GM23338 (cell line): ENCODE measurements around the gene PAK1IP1. TPM values are rescaled to one million over a fixed set of nuclear protein-coding genes. Genes with fewer than 3 reads are reported as not detected.

Experiments
- ATAC-seq: fragments of 200-7000 bp; cut with Tn5 transposase; 3 replicates; pipeline ENCODE4 v1.9.1; 2020
- DNase-seq: peaks from one replicate; pipeline ENCODE4 v3.0.0-alpha.2; 2015; ENCODE audit warnings: low spot score
- H2AFZ ChIP-seq: fragments of 200-600 bp; sonication (generic); 2 replicates; pipeline ENCODE4 v1.8.0; 2016; ENCODE audit warnings: antibody characterized with exemption, mild to moderate bottlenecking, moderate library complexity
- H3F3A ChIP-seq: fragments of 200-600 bp; sonication (generic); replicated peaks from 2 replicates; pipeline ENCODE4 v1.8.0; 2017; ENCODE audit warnings: antibody characterized with exemption, mixed run types, low read depth
- H3K27ac ChIP-seq: fragments of 200-600 bp; sonication (generic); 2 replicates; pipeline ENCODE4 v1.6.1; 2016; ENCODE audit warnings: low read depth
- H3K27me3 ChIP-seq: fragments of 200-600 bp; sonication (generic); 2 replicates; pipeline ENCODE4 v1.8.0; 2016; ENCODE audit warnings: mild to moderate bottlenecking, mixed run types, moderate library complexity; ENCODE audit not compliant: insufficient read depth
- H3K36me3 ChIP-seq: fragments of 200-600 bp; sonication (generic); 2 replicates; pipeline ENCODE4 v1.8.0; 2016; ENCODE audit warnings: mild to moderate bottlenecking; ENCODE audit not compliant: insufficient read depth
- H3K4me1 ChIP-seq: fragments of 200-600 bp; sonication (generic); 2 replicates; pipeline ENCODE4 v1.8.0; 2016; ENCODE audit warnings: mild to moderate bottlenecking, moderate library complexity; ENCODE audit not compliant: insufficient read depth
- H3K4me2 ChIP-seq: fragments of 200-600 bp; sonication (generic); 2 replicates; pipeline ENCODE4 v1.7.1; 2017; ENCODE audit warnings: mixed run types
- H3K4me3 ChIP-seq: fragments of 200-600 bp; sonication (generic); 2 replicates; pipeline ENCODE4 v1.6.1; 2016; ENCODE audit warnings: mixed run types
- H3K79me2 ChIP-seq: fragments of 200-600 bp; sonication (generic); replicated peaks from 2 replicates; pipeline ENCODE4 v1.8.0; 2017; ENCODE audit warnings: mild to moderate bottlenecking; ENCODE audit not compliant: insufficient read depth
- H3K9me2 ChIP-seq: fragments of 200-600 bp; sonication (generic); 2 replicates; pipeline ENCODE4 v1.8.0; 2017; ENCODE audit not compliant: insufficient read depth
- H4K20me1 ChIP-seq: fragments of 200-600 bp; sonication (generic); replicated peaks from 2 replicates; pipeline ENCODE4 v1.8.0; 2017; ENCODE audit warnings: mild to moderate bottlenecking; ENCODE audit not compliant: insufficient read depth
- H3K27ac Mint-ChIP-seq: 2 replicates; pipeline ENCODE4 v1.8.0; 2020; ENCODE audit warnings: inconsistent platforms, mild to moderate bottlenecking, moderate library complexity, mixed read lengths
- H3K27me3 Mint-ChIP-seq: 3 replicates; pipeline ENCODE4 v1.8.0; 2022; ENCODE audit warnings: low read depth, mild to moderate bottlenecking, moderate library complexity, mixed read lengths, inconsistent platforms; ENCODE audit not compliant: insufficient read depth, poor library complexity
- H3K36me3 Mint-ChIP-seq: 3 replicates; pipeline ENCODE4 v1.8.0; 2021; ENCODE audit warnings: low read depth, mild to moderate bottlenecking, inconsistent platforms, moderate library complexity, mixed read lengths
- H3K4me1 Mint-ChIP-seq: 3 replicates; pipeline ENCODE4 v1.8.0; 2020; ENCODE audit warnings: mild to moderate bottlenecking, inconsistent platforms, mixed read lengths
- H3K4me3 Mint-ChIP-seq: 3 replicates; pipeline ENCODE4 v1.8.0; 2021; ENCODE audit warnings: moderate library complexity, mild to moderate bottlenecking, inconsistent platforms, mixed read lengths
- H3K9me3 Mint-ChIP-seq: 3 replicates; pipeline ENCODE4 v1.8.0; 2020; ENCODE audit warnings: moderate library complexity, mild to moderate bottlenecking, inconsistent platforms, mixed read lengths
- CREB1 ChIP-seq: fragments of 250-450 bp; sonication (Bioruptor Pico); IDR thresholded peaks from 2 replicates; pipeline ENCODE4 v1.5.0; 2020; ENCODE audit warnings: low read depth, mild to moderate bottlenecking, moderate library complexity
- EZH2 ChIP-seq: fragments of 200-600 bp; sonication (generic); IDR thresholded peaks from one replicate; pipeline ENCODE4 v1.8.0; 2017; ENCODE audit warnings: antibody characterized with exemption, mild to moderate bottlenecking, low read depth; ENCODE audit not compliant: unreplicated experiment
- EZH2phosphoT487 ChIP-seq: fragments of 200-600 bp; sonication (generic); IDR thresholded peaks from one replicate; pipeline ENCODE4 v1.8.1; 2018; ENCODE audit warnings: antibody characterized with exemption; ENCODE audit not compliant: unreplicated experiment
- JUNB ChIP-seq: IDR thresholded peaks from one replicate; pipeline ENCODE4 v1.6.1; 2016; ENCODE audit warnings: antibody characterized with exemption; ENCODE audit not compliant: unreplicated experiment
- NANOG ChIP-seq: IDR thresholded peaks from 2 replicates; pipeline ENCODE4 v1.6.1; 2016; ENCODE audit warnings: antibody characterized with exemption, borderline replicate concordance
- POLR2AphosphoS5 ChIP-seq: IDR thresholded peaks from 2 replicates; pipeline ENCODE4 v1.6.1; 2016; ENCODE audit warnings: antibody characterized with exemption, low read depth
- STAT1 ChIP-seq: IDR thresholded peaks from one replicate; pipeline ENCODE4 v1.6.1; 2016; ENCODE audit warnings: antibody characterized with exemption; ENCODE audit not compliant: unreplicated experiment
- ZNF114 ChIP-seq: fragments of 250-450 bp; sonication (Bioruptor Pico); IDR thresholded peaks from 2 replicates; pipeline ENCODE4 v1.5.0; 2020; ENCODE audit warnings: mild to moderate bottlenecking, moderate library complexity
- ZNF331 ChIP-seq: fragments of 250-450 bp; sonication (Bioruptor Pico); IDR thresholded peaks from 2 replicates; pipeline ENCODE4 v1.5.0; 2020; ENCODE audit warnings: low read depth, mild to moderate bottlenecking, moderate library complexity
- polyA plus RNA-seq: library from polyadenylated mRNA; unstranded; fragments of >200 nt; fragmentation: Nextera tagmentation; extraction: Ambion mirVana; gene quantifications from 2 replicates; pipeline ENCODE4 v1.2.1, GENCODE V29; 2016
- total RNA-seq: library from RNA; depleted of rRNA; stranded (reverse); fragments of >200 nt; shearing (Covaris generic); gene quantifications from 2 replicates; pipeline ENCODE4 v1.2.3, GENCODE V29; 2014
- TF ChIP-seq, protein P1 (sequence below), 2 experiments: fragments of 200-600 bp in 1 of 2; sonication (generic) in 1 of 2; conservative IDR thresholded peaks; 2 replicates each; pipeline versions ENCODE4 v1.5.1 to v1.6.1; 2016 to 2017; ENCODE audit warnings: antibody characterized with exemption in 2 of 2, low read depth in 2 of 2, mild to moderate bottlenecking in 2 of 2, moderate library complexity in 1 of 2
- TF ChIP-seq, protein P2 (sequence below): IDR thresholded peaks from 2 replicates; pipeline ENCODE4 v1.6.1; 2016; ENCODE audit warnings: antibody characterized with exemption
- TF ChIP-seq, protein P3 (sequence below): IDR thresholded peaks from one replicate; pipeline ENCODE4 v1.6.1; 2018; ENCODE audit warnings: antibody characterized with exemption; ENCODE audit not compliant: unreplicated experiment

Gene PAK1IP1
- total and polyA plus RNA-seq, 2 experiments from 2014 or later = 45.5 to 93.2 TPM

DNA sequence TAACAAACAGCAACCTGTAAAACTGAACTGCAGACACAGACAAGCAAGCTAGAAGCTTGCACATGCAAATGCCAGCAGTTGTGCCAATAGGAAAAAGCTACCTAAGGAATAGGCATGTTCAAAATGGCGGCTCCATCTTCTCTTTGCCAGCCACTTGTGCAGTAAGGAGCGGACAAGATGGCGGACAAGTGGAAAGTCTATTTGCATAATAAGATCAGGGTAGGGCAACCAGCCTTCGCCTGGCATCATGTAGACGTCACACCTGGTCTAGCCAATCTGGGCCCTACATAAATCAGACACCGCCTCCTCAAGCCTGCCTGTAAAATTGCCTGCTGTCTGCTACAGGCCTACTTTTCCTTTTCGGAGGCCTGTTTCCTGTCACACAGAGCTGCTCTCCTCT is 18.4 kb upstream of the PAK1IP1 start:
- no peak for DNase-seq
- no peaks in the 10 kb centered on the region for H3K4me1 ChIP-seq
- H3K27me3 ChIP-seq = no peaks in the 10 kb centered on the region
- no peaks in the 10 kb centered on the region; the same call in 1 of the 2 replicates for H3K9me2 ChIP-seq
- Mint-ChIP-seq H3K9me3 (no peaks in the 10 kb centered on the region), H3K27ac (no peak overlapping the region), H3K36me3 (no peaks in the 10 kb centered on the region), H3K4me1 (no peaks in the 10 kb centered on the region; the same call in 2 of the 3 replicates), H3K4me3 (no peak overlapping the region), H3K27me3 (no peaks in the 10 kb centered on the region)
- H3K36me3 ChIP-seq = no peaks in the 10 kb centered on the region
- H3K79me2 ChIP-seq = no peaks in the 10 kb centered on the region
- H4K20me1 ChIP-seq = no peaks in the 10 kb centered on the region
- no peak for ATAC-seq
- no peak overlapping the region for H3K4me3 ChIP-seq
- no peak overlapping the region for H3K4me2 ChIP-seq
- no peak overlapping the region for H2AFZ ChIP-seq
- H3F3A ChIP-seq = no peaks in the 10 kb centered on the region
- H3K27ac ChIP-seq = no peak overlapping the region
- TF ChIP-seq, protein P1, sequence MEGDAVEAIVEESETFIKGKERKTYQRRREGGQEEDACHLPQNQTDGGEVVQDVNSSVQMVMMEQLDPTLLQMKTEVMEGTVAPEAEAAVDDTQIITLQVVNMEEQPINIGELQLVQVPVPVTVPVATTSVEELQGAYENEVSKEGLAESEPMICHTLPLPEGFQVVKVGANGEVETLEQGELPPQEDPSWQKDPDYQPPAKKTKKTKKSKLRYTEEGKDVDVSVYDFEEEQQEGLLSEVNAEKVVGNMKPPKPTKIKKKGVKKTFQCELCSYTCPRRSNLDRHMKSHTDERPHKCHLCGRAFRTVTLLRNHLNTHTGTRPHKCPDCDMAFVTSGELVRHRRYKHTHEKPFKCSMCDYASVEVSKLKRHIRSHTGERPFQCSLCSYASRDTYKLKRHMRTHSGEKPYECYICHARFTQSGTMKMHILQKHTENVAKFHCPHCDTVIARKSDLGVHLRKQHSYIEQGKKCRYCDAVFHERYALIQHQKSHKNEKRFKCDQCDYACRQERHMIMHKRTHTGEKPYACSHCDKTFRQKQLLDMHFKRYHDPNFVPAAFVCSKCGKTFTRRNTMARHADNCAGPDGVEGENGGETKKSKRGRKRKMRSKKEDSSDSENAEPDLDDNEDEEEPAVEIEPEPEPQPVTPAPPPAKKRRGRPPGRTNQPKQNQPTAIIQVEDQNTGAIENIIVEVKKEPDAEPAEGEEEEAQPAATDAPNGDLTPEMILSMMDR (conservative IDR thresholded peaks at IDR 0.05; ENCODE audit: low read depth in 2 of 2) = 0 out of 4 replicates have a peak, but pooled peaks of 1 of the 2 experiments have one; percentile 9
- TF ChIP-seq EZH2 = no peak

GRCh38 chr6:10678456-10678855 is 16.3 kb upstream of the PAK1IP1 start:
- H3K36me3 Mint-ChIP-seq = peaks cover 4% of the 10 kb centered on the region; the same call in 1 of the 3 replicates
- no peaks in the 10 kb centered on the region for H3F3A ChIP-seq
- no peak overlapping the region for H3K27ac Mint-ChIP-seq
- no peak overlapping the region for H3K4me2 ChIP-seq
- no peaks in the 10 kb centered on the region for H4K20me1 ChIP-seq
- peaks cover under 1% of the 10 kb centered on the region; the same call in 1 of the 2 replicates for H3K9me2 ChIP-seq
- H3K4me3 Mint-ChIP-seq = no peak overlapping the region
- H3K79me2 ChIP-seq = no peaks in the 10 kb centered on the region
- H3K27me3 ChIP-seq = no peaks in the 10 kb centered on the region
- H3K27me3 Mint-ChIP-seq = no peaks in the 10 kb centered on the region
- no peak for ATAC-seq
- H2AFZ ChIP-seq = no peak overlapping the region
- H3K36me3 ChIP-seq = peaks cover 9% of the 10 kb centered on the region; the same call in 1 of the 2 replicates
- H3K4me1 Mint-ChIP-seq = no peaks in the 10 kb centered on the region; the same call in 2 of the 3 replicates
- H3K4me3 ChIP-seq = no peak overlapping the region
- H3K27ac ChIP-seq = no peak overlapping the region
- DNase-seq = no peak
- H3K4me1 ChIP-seq = no peaks in the 10 kb centered on the region
- peaks cover 8% of the 10 kb centered on the region; the same call in 1 of the 3 replicates for H3K9me3 Mint-ChIP-seq
- no peak for TF ChIP-seq STAT1
- no peak for TF ChIP-seq ZNF331 (CRISPR knock-in tag)
- TF ChIP-seq JUNB = no peak
- no peak for TF ChIP-seq EZH2
- TF ChIP-seq, protein P2, sequence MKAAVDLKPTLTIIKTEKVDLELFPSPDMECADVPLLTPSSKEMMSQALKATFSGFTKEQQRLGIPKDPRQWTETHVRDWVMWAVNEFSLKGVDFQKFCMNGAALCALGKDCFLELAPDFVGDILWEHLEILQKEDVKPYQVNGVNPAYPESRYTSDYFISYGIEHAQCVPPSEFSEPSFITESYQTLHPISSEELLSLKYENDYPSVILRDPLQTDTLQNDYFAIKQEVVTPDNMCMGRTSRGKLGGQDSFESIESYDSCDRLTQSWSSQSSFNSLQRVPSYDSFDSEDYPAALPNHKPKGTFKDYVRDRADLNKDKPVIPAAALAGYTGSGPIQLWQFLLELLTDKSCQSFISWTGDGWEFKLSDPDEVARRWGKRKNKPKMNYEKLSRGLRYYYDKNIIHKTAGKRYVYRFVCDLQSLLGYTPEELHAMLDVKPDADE = no peak
- no peak for TF ChIP-seq ZNF114 (CRISPR knock-in tag)
- no peak for TF ChIP-seq NANOG
- TF ChIP-seq, protein P1 (conservative IDR thresholded peaks at IDR 0.05; ENCODE audit: low read depth in 2 of 2) = no peak
- TF ChIP-seq, protein P3, sequence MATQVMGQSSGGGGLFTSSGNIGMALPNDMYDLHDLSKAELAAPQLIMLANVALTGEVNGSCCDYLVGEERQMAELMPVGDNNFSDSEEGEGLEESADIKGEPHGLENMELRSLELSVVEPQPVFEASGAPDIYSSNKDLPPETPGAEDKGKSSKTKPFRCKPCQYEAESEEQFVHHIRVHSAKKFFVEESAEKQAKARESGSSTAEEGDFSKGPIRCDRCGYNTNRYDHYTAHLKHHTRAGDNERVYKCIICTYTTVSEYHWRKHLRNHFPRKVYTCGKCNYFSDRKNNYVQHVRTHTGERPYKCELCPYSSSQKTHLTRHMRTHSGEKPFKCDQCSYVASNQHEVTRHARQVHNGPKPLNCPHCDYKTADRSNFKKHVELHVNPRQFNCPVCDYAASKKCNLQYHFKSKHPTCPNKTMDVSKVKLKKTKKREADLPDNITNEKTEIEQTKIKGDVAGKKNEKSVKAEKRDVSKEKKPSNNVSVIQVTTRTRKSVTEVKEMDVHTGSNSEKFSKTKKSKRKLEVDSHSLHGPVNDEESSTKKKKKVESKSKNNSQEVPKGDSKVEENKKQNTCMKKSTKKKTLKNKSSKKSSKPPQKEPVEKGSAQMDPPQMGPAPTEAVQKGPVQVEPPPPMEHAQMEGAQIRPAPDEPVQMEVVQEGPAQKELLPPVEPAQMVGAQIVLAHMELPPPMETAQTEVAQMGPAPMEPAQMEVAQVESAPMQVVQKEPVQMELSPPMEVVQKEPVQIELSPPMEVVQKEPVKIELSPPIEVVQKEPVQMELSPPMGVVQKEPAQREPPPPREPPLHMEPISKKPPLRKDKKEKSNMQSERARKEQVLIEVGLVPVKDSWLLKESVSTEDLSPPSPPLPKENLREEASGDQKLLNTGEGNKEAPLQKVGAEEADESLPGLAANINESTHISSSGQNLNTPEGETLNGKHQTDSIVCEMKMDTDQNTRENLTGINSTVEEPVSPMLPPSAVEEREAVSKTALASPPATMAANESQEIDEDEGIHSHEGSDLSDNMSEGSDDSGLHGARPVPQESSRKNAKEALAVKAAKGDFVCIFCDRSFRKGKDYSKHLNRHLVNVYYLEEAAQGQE = no peak
- TF ChIP-seq EZH2phosphoT487 = no peak
- TF ChIP-seq POLR2AphosphoS5 = no peak
- TF ChIP-seq CREB1 (CRISPR knock-in tag) = no peak
